GM19035 (cell line): ENCODE results near the gene ADCY5.

Experiments used
- ATAC-seq: cut with Tn5 transposase; IDR thresholded peaks from one replicate; pipeline ENCODE4 v1.9.1; 2021; ENCODE audit not compliant: unreplicated experiment

The ADCY5 gene

DNA sequence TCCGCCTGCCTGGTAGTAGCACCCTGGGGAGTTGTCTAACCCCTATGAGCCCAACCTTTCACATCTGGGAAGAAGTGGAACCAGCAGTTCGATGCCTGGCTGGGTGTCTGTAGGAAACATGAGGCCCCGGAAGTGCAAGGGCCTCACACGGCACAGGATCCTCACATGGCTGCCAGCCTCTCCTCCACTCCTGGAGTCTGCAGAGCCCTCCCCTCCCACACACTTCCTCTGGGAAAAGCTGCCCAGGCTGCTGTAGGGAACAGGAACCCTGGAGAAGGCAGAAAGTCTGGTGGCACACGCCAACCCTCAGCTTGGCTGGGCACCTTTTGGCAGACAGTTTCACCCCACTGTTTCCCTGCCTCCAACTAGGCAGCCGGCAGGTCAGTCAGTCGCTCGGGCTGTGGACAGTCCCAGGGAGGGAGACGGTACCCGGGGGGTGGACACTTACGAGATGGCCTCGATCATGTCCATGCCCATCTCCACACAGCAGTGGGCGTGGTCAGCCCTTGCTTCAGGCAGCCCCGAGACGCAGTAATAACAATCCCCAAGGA is 118.4 kb downstream of the ADCY5 start:
- no peak for ATAC-seq

DNA sequence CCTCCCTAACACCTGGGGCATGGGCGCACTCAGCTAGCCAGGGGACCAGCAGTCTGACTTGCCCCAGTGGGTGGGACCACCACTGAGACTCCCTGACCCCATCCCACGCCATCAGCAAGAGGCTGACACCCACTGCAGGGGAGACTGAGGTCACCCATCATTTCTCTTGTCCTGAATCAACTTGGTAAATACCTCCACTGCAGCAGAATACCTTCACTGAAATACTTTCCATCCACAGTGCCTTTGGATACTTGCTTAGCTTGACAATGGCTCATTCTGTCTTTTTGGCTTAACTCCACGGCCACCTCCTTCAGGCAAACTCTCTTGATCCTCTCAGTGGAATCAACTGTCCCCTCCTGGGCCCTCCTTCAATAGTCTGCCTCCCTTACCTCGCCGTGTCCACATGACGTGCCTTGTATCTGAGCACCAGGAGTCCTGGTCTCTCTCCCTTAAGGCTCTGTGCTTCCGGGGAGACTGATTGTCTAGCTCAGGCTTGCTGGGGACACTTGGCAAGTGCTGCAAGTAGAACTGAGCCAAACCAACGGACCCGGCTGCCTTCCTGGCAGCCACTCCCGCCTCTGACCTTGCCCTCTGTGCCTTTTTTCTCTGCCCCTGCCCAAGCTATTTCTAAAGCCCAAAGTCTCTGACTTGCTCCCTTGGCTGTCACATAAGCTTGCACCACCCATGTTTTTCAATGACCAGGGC is 119.1 kb downstream of the ADCY5 start:
- no peak for ATAC-seq

DNA sequence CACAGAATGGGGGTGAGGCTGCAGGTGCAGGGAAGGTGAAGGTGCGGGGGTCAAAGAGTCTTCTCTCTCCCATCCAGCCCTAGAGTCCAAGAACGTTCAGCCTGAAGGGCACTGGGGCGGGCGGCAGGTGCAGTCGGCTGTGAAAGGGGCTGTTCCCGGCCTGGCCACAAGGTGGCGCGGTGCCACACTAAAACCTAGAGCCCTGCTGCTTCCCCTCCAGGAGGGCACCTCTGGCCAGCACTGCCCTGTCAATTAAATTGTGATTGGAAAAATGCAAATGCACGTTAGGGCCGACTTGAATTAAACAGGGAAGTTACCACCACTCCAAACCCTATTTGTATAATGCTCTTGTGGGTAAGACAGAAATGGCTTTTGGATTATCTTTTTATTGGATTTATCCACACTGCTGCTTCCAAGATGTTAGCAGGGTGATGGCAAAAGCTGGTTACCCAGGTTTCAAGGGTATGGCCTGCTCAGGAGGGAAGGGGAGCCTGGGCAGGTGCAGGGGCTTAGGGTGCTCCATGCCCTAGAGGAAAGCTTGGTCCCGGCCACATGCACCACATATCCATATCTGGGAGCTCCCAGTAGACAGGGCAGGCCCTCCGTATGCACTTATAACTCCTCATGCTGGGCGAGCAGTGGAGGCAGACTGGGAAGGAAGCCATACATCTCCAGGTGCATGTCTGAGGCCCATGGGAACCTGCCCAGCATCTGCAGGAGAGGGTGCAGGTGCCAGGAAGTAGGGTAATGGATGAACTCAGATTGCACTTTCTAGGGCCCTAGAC is 119.8 kb downstream of the ADCY5 start:
- ATAC-seq: peak; percentile 72

DNA sequence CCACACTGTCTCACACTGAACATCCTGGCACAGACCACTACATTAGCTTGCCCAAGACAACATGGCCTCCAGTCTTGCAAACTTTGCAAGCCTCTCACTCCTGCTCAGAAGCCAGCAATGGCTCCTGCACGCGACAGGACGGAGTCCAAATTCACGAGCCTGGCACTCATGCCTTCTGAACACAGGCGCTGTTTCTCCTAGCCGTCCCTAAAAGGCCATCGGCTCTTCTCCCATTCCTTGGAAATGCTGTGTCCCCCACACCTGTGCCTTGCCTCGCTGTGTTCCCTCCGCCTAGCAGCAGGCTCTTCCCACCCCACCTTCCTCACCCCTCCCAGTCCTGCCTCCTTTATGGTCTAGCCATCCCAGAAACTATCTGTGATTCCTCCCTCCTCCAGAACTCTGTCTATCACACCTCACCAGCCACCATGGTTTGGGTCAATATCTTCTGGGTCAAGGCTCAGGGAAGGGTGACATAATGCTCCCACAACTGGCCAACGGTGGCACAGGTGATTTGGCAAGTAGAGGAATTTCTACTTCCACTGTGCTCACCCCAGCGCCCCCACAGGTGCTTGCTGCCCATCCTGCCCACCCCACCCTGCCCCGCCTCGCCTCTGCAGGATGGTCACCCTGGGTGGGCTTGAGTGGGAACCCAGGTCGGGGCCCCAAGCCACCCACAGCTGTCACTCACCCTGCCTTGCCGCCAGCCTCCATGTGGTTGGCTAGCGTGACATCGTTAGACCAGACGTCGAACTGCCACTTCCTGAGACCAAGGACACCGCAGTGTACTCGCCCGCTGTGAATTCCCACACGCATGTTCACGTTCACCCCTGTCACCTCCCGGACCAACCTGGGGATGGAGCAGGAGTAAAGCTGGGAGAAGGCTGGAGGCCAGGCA is 120.7 kb downstream of the ADCY5 start:
- ATAC-seq: no peak

DNA sequence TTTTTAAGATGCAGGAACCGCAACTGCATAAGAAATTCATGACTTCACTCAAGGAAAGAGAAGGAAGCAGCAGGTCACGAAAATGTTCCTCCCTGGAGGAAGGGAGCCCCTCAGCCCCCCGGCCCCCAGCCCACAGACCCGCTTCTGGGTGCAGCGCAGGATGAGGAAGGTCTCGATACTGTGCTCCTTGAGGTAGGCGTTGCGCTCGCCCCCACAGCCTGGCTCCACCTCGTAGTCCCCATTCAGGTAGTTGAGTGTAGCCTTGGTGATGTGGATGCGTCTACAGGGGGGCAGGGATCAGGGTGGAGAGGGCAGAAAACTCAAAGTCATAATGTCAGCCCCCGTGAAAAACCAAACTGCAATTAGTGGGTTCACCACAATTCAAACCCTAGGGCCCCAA is 121.4 kb downstream of the ADCY5 start:
- ATAC-seq: no peak

DNA sequence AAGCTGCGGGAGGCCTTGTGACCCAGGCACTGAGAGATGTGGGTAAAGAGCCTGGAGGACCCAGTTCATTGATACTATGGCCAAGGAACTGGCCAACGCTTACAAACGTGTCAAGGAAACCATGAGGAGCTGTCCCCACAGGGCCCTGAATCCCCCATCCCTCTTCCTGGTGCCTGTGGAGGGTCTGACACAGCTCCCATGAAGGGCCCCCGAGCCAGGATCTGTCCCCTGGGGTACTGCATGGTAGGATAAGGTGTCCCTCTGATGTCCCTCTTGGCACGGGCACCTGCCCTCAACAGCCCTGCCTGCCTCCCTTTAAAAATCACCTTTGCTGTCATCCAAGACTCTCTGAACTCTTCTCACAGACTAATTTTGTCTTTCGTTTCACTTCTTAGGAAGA is 122.4 kb downstream of the ADCY5 start:
- ATAC-seq: no peak

DNA sequence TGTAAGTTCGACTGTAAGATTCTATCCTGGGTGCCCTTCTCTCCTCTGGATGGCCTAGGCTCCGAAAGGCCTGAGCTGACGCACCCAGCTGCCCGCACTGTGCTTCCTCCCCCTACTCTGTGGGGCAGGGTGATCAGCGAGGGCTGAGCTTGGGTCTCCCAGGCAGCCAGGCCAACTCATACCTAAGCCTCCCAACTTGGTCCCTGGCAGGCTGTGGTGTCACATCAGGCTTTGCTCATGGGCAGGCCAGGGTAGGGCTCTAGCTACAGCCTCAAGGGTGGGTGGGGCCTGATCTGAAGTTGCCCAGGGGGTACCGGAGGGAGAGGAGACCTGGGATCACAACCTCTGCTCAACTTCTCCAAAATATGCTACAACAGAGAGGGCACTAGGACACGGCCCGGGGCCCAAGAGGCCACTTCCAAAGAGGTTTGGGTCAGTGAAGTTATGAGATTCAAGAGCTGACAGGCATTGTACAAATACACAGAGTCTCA is 123.1 kb downstream of the ADCY5 start:
- ATAC-seq: no peak

DNA sequence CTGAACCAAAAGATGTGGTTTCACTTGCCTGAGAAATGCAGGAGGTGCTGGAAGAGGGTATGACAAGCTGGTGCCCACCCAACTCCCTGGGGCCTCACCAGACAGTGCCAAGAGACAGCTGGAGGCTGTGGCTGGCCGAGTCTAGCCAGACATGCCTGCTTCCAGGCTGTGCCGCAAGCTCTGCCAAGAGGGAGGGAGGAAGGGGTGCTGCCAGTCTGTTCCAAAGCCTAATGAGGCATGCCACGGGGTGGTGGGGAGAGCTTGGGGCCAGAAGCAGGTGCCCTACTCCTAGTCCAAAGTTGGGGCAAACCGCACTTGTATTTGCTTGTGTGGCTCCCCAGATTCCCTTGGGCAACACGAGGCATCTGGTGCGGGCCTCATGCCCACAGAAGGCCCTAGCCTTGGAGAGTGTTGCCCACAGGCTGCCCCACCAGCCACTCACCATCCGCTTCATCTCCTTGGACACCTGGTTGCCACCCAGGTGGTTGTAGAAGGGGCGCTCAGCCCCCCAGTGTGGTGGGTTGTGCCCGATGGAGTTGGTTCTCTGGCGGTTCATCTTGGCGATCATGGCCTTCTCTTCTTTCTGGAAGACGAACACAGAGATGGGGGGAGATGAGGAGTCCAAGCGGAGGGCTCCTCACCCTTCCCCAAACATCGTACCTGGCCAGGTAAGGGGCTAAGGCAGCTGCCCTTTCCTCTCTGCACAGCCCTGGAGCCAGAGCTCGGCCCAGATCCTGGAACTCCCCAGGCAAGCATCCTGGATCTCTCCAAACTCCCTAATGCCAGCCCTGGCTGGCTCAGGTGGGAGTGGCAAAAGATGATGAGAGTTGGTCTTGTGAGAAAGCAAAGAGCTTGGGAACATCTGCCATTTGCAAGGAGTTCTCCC is 123.8 kb downstream of the ADCY5 start:
- no peak for ATAC-seq

DNA sequence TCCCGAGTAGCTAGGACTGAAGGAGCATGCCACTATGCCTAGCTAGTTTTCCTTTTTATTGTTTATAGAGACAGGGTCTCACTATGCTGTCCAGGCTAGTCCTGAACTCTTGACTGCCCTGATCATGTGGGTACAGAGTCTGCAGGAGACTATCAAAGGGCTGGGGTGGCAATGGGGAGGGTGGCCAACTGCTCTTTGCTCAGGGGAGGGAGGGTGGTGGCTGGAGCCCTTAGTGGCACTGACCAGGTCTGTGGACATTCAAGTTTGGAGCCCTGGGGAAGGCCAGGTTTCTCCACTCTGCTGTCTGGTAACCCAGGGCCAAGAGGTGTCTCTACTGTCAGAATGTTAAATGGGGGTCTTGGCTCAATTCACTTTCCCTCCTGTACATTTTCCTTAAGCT is 125.1 kb downstream of the ADCY5 start:
- no peak for ATAC-seq

DNA sequence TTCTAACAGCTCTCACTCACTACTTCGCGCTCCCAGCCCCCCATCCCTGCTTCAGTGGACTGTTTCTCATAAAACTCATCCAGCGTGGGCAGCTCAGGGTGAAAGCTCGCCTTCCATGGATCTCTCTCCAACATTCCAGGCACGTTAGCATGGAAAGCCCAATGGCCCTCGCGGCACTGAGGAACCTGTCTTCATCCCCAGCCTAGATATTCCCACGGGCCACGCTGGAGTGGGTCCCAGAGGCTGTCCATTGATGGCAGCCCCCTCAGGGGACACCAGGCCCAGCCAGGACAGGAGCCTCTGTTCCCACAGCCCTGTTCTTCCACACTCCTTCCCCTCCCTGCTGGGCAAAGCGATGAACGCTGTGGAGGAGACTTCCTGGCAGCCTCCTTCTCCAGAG is 126.0 kb downstream of the ADCY5 start:
- no peak for ATAC-seq

DNA sequence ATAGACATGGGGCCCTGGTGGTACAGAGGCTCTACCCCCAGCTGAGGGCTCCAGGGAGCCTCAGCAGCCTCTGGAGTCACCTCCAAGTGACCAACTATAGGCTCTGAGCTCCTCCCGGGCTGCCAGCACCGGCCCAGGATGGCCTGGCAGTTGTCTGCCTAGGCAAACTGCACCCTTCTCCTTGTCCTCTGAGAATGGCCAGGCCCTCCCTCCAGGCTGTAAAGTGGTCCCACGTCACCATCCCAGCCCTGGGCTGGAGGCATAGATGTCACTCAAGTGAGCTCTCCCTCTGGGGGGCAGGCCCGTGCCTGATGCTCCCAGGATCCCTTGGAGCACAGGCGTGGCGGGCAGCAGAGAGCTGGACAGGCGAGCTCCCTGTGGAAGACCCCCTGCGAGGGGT is 127.1 kb downstream of the ADCY5 start:
- no peak for ATAC-seq

DNA sequence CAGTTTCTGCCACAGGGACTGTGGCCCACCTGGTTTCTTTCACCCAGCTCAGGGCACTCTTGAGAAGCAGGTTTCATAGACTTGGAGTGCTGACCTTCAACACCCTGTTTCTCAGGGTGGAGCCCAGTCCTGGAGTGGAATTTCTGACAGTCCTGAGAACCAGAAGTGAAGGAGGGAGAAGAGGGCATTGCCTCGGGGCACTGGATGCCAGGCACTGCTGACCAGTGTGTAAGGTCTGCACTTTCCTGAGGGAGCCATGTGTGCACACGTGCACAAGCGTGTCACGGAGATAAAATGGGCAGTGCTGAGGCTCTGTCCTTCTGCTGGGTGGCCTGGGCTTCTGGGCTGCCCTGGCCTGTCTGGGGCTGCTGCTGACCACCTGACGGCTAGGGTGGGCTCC is 128.7 kb downstream of the ADCY5 start:
- ATAC-seq: no peak

DNA sequence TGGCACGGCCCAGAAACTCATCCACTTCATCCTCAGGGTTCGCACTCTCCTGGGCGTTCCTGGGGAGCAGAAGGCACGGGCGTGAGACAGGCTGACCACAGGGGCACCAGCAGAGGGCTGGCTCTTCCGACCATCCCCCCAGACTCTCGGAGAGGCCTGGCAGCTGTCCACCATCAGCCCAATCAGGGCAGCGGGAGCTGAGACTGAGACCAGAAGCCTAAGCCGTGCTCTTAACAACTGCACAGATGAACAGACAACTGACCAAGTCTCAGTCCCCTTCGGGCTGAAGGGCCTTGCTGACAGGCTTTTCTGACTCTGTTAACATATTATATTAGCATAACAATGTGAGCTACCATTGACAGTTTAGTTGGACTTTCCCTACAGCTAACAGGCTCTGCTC is 129.1 kb downstream of the ADCY5 start:
- no peak for ATAC-seq

DNA sequence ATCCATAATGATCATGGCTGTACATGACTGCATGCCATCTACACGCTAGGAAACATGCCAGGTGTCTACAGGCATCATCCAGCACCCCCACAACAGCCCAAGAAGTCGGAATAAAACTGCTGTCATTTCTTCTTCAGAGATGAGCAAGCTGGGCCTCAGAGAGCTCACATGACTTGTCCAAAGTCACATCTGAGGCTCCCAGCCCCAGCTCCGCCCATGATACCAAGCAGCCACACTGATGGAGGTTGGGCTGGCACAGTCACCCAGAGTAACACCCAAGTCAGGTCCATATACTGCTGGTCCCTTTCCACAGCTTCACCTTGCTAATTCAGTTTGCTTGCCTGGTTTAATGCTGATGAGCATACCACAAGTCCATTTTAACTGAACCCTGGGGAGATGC is 130.5 kb downstream of the ADCY5 start:
- no peak for ATAC-seq

DNA sequence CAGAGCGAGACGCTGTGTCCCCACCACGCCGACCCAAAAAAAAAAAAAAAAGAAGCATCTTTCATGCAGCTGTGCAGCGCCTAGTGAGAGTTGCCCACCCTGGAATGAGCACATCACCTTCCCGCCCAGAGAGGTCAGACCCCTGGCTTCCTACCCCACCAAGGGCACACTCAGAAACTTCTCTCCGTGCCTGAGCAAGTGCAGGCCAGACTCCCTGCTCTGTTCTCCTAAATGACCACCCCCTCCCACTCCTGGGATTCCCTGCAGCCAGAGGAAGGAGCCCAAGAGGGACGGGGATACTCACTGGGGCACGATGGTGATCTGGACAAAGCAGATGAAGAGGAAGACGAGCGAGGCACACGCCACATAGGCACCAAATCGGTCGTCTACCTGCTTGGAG is 131.2 kb downstream of the ADCY5 start:
- ATAC-seq: no peak

DNA sequence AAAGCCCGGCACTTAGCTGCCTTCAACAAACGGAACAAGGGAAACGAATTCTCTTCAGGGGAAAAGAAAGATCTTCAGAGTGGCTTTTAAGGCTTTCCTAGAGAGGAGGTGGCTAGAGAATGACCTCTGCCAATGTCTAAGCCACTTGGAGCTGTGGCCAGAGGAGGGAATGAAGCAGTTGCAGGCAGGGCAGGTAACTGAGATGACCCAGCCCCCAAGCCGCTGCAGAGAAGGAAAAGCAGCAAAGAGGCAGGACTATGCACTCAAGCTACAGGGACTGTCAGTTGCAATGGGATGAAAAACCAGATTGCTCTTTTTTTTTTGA is 133.7 kb downstream of the ADCY5 start:
- ATAC-seq: no peak

DNA sequence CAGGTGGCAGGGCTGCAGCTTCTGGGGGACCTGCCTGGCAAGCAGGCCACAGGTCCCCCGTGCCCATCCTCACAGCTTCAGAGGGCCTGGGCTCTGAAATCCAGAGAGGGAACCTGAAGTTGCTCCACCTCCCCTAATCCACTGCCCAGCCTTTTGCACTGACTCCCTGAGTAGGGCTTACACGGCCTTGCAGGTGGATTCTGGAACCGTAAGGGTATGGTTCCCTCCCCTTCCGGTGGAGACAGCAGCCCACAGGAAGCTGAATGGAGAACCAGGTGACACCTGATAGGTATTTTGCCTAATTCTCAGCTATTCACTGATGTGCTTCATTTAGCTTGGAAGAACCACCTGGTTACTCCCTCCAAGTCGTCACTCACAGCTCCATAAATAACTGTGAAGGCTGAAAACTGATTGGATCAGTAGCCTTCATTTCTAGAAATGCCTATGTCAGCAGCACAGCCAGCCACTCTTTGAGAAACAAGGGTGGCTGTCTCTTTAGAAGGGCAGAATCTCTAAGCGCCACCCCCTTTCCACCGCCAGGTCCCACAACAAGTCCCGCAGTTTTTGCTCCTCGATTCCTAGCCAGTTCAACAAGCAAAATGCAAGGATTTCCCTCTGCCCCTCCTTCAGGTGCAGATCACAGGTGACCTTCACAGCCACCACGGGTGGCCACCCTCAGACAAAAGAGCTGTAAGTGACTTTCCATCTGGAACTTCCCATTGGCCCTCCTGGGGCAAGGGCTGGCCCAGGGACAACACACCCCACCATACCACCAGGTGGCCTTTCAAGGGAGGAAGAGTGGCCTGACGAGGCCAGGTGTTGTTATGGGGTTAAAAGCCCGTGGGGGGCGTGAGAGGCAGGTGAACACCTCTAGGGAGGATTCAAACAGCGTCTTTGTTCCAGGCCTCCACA is 134.3 kb downstream of the ADCY5 start:
- ATAC-seq: no peak

DNA sequence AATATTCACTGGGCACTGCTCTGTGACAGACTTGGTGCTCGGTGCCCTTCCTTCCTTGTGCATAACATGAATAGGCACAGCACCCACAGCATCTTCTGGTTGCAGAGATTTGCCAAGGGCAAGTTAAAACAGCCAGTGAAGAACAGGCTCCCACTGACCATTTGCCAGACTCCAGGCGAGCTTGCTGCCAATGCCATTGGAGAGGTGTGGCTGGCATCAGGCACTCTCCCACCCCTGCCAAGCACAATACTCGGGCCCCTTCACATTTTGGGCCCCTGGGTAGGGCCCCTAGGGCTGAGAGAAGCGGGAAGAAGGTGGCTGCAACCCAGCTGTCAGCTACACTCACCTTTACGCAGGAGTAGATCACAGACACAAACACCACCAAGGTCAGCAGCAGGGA is 135.0 kb downstream of the ADCY5 start:
- ATAC-seq: no peak
